ENCODE data around the gene KRTAP5-1. TPM values are rescaled to one million over a fixed set of nuclear protein-coding genes. Genes with fewer than 3 reads are reported as not detected.

Gene KRTAP5-1
- total and polyA plus RNA-seq, 10 of the 15 experiments (the other 5 are each of a cell fraction or from before 2014, with no cell fraction given): not detected

- WGBS (ENCODE audit: insufficient coverage, insufficient replicate concordance, low lambda C conversion rate, missing lambda C conversion rate): 56% methylated on average over 27 of the region's 29 CpGs
- Histone ChIP-seq H3K27ac (ENCODE audit: control insufficient read depth, insufficient read depth) (no peak overlapping the region), H3K9me3 (replicated peaks; ENCODE audit: control insufficient read depth, insufficient read depth, low read length) (no peaks in the 10 kb centered on the region), H3K27me3 (replicated peaks in 1 of 2; ENCODE audit: control insufficient read depth in 2 of 2, insufficient read depth in 2 of 2, low read length in 1 of 2) (no peaks in the 10 kb centered on the region), H3K79me2 (ENCODE audit: control insufficient read depth, insufficient read depth, low read length) (no peaks in the 10 kb centered on the region), H3K9ac (ENCODE audit: control insufficient read depth, insufficient read depth, low read length) (no peak overlapping the region), H3K36me3 (ENCODE audit: control insufficient read depth in 2 of 2, insufficient read depth in 2 of 2, low read length in 1 of 2) (no peaks in the 10 kb centered on the region), H2AFZ (ENCODE audit: control insufficient read depth, low read depth, low read length) (no peak overlapping the region), H3K4me3 (no peak overlapping the region), H3K4me2 (ENCODE audit: control insufficient read depth, insufficient read depth) (no peak overlapping the region), H3K4me1 (ENCODE audit: control insufficient read depth, insufficient read depth, low read length) (no peaks in the 10 kb centered on the region), H4K20me1 (ENCODE audit: control insufficient read depth, insufficient read depth) (no peaks in the 10 kb centered on the region)
- ChIA-PET CTCF (interaction anchor here (1.4 kb wide), 1 partner anchor 16 kb away, joined by 7 read pairs; no protein-coding TSS in a partner anchor), SMC1A (ENCODE audit: uncharacterized antibody, unreplicated experiment) (no interaction called here), RAD21 (ENCODE audit: unreplicated experiment) (no interaction called here), POLR2A (no interaction called here)
- intact Hi-C loops (cut with micrococcal nuclease; ENCODE audit: unreplicated experiment): no loop called here
- FAIRE-seq (no peak), ATAC-seq (no peak), DNase-seq (ENCODE audit: low read depth, low spot score) (no peak)
- TF ChIP-seq RB1 (IDR thresholded peaks at IDR 0.05; ENCODE audit: borderline replicate concordance) (no peak), TCF12 (IDR thresholded peaks at IDR 0.05; ENCODE audit: low read depth, low read length) (no peak), REST (IDR thresholded peaks at IDR 0.05; ENCODE audit: low read depth, low read length) (no peak), NFYB (IDR thresholded peaks at IDR 0.05; ENCODE audit: insufficient read depth, low read depth, low read length) (no peak), BMI1 (IDR thresholded peaks at IDR 0.05; ENCODE audit: borderline replicate concordance) (no peak), YBX1 (IDR thresholded peaks at IDR 0.05) (no peak), CTCF (IDR thresholded peaks at IDR 0.05 in 2 of 3, conservative IDR thresholded peaks at IDR 0.05 in 1 of 3; ENCODE audit: control insufficient read depth in 2 of 3, extremely low read depth in 1 of 3, insufficient read depth in 1 of 3, low read depth in 3 of 3, low read length in 3 of 3) (no peak), BRCA1 (IDR thresholded peaks at IDR 0.05; ENCODE audit: low read depth, low read length) (no peak), SP1 (IDR thresholded peaks at IDR 0.05; ENCODE audit: low read depth, low read length) (no peak), HDAC6 (IDR thresholded peaks at IDR 0.05; ENCODE audit: unreplicated experiment) (no peak), RBBP5 (conservative IDR thresholded peaks at IDR 0.05) (no peak), HDGF (IDR thresholded peaks at IDR 0.05) (no peak), GATAD2B (conservative IDR thresholded peaks at IDR 0.05; ENCODE audit: low read depth) (no peak), IRF4 (IDR thresholded peaks at IDR 0.05; ENCODE audit: low read depth, low read length) (no peak), CREB1 (IDR thresholded peaks at IDR 0.05; ENCODE audit: low read depth) (no peak), LARP7 (IDR thresholded peaks at IDR 0.05) (no peak), MXI1 (IDR thresholded peaks at IDR 0.05; ENCODE audit: low read depth, low read length) (no peak), HSF1 (IDR thresholded peaks at IDR 0.05; ENCODE audit: low read depth, low read length) (no peak), BHLHE40 (IDR thresholded peaks at IDR 0.05; ENCODE audit: borderline replicate concordance in 1 of 2, low read depth in 2 of 2, low read length in 1 of 2) (no peak)
- in situ Hi-C loops (cut with MboI): no loop called here
- BruUV-seq (replicated peaks): no TSS peak
Measured at GRCh38 chr11:1557904-1558774, 26.9 kb downstream of the KRTAP5-1 start.
